Adrenal gland (tissue), 12 donors: ENCODE results near the gene MBD3L4. TPM values are rescaled to one million over a fixed set of nuclear protein-coding genes. Genes with fewer than 3 reads are reported as not detected.

Source experiments
- DNase-seq, 7 donors: peaks; one replicate each; pipeline ENCODE4 v3.0.0-alpha.2; 2019 to 2020
- H3K27ac ChIP-seq, 5 donors: fragments of 200-600 bp; sonication (generic) in 4 of 5; 1 replicate in 3 of 5; 2 replicates in 2 of 5; pipeline versions ENCODE4 v1.5.1 to v1.8.0; 2016 to 2020; ENCODE audit warnings: mild to moderate bottlenecking in 1 of 5
- H3K27me3 ChIP-seq: fragments of 200-600 bp; 2 replicates; pipeline ENCODE4 v1.8.0; 2021
- H3K36me3 ChIP-seq, 2 donors: fragments of 200-600 bp; replicated peaks in 1 of 2; 1 replicate in 1 of 2; 2 replicates in 1 of 2; pipeline versions ENCODE4 v1.5.1 to v1.8.0; 2018 to 2022
- H3K4me1 ChIP-seq, 2 donors: fragments of 200-600 bp; replicated peaks in 1 of 2; 1 replicate in 1 of 2; 2 replicates in 1 of 2; pipeline versions ENCODE4 v1.5.1 to v1.8.0; 2018 to 2021
- H3K4me3 ChIP-seq, 4 donors: fragments of 200-600 bp; sonication (generic) in 3 of 4; one replicate each; pipeline ENCODE4 v1.5.1; 2016 to 2018
- H3K9me3 ChIP-seq, 3 donors: fragments of 200-600 bp; sonication (generic) in 1 of 3; replicated peaks in 1 of 3; 1 replicate in 2 of 3; 2 replicates in 1 of 3; pipeline versions ENCODE4 v1.5.1 to v1.8.0; 2016 to 2021
- POLR2A ChIP-seq, 2 donors: fragments of 450-650 bp; IDR thresholded peaks; one replicate each; pipeline ENCODE4 v1.6.1; 2017; ENCODE audit warnings: antibody characterized with exemption in 2 of 2, mild to moderate bottlenecking in 2 of 2, moderate library complexity in 1 of 2
- WGBS, 4 donors: extraction: QIAGEN DNeasy Blood & Tissue Kit in 2 of 4; methylation state at CpG; one replicate each; pipeline versions ENCODE4 v1.1.5 to v1.1.7; 2013 to 2017; 5-methylcytosine and 5-hydroxymethylcytosine counted together
- intact Hi-C, 2 donors: fragments of 100-400 bp; cut with DNase I; formaldehyde crosslinking; loops; one replicate each; pipeline versions ENCODE4 v1.14.1 to v1.15.0; 2022 to 2023
- polyA plus RNA-seq, 3 donors: library from polyadenylated mRNA; stranded (reverse); fragments of 200-250 nt in 2 of 3; fragments of 350-450 nt in 1 of 3; fragmentation: Illumina TruSeq in 1 of 3; extraction: RNeasy Lipid Tissue Mini Kit (QIAGEN cat#74804) in 1 of 3; gene quantifications; one replicate each; pipeline ENCODE4 v1.2.3, GENCODE V29; 2013 to 2014
- total RNA-seq, 9 donors: library from RNA; depleted of rRNA in 4 of 9; stranded (reverse); fragments of >200 nt in 4 of 9; fragments of 120-200 nt in 1 of 9; fragmentation: NEBNext Ultra II Directional in 1 of 9; extraction: Animal tissue kit (Norgen Biotek cat#: 25700) in 1 of 9; gene quantifications; one replicate each; pipeline versions ENCODE4 v1.1.0 to v1.2.4, GENCODE V29; 2013 to 2023
- TF ChIP-seq, protein P1 (sequence below), 6 experiments: fragments of 450-650 bp in 4 of 6; fragments of 200-600 bp in 2 of 6; sonication (generic) in 1 of 6; IDR thresholded peaks; 1 replicate in 5 of 6; 2 replicates in 1 of 6; pipeline versions ENCODE4 v1.5.1 to v1.8.0; 2016 to 2021; ENCODE audit warnings: antibody characterized with exemption in 6 of 6, mild to moderate bottlenecking in 2 of 6, moderate library complexity in 1 of 6
- donor health status: healthy with polysubstance abuse.
- donor health status: Bipolar disorder and iron deficiency.
- donor health status: DM: yes; HTN: yes; CAD: no.
- donor health status: DM: no; HTN: no; CAD: no.
- donor health status: DM: no; HTN: no; CAD: no.
- donor health status: DM: yes; HTN: yes; CAD: no.

Gene MBD3L4
- total and polyA plus RNA-seq, 12 donors: not detected

DNA sequence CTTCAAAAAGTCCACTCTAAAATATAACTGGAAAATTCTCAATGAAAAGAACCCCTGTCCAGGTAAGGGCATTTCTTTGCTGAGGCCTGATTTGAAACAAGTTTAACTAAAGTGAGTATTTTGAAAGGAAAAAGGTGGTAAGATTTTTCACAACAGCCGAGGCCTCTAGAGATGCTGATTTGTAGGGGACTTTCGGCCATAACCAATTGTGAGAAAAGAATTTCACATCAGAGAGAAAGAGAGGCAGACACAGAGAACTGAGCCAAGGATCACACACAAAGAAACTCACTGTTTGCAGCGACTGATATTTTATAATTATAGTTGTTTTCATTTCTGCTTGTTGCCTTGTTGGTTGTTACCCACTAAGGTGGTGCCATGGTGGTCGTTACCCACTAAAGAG, 43.2 kb downstream of the MBD3L4 start:
- Histone ChIP-seq H3K36me3 (no peaks in the 10 kb centered on the region), H3K4me1 (no peaks in the 10 kb centered on the region), H3K27me3 (no peaks in the 10 kb centered on the region), H3K27ac (no peak overlapping the region), H3K9me3 (no peaks in the 10 kb centered on the region), H3K4me3 (no peak overlapping the region)
- intact Hi-C loops: no loop called here
- 53 to 70% (median 58%) methylated on average over 4 of the region's 4 CpGs for WGBS, 4 donors
- DNase-seq: no peak
- TF ChIP-seq, protein P1, sequence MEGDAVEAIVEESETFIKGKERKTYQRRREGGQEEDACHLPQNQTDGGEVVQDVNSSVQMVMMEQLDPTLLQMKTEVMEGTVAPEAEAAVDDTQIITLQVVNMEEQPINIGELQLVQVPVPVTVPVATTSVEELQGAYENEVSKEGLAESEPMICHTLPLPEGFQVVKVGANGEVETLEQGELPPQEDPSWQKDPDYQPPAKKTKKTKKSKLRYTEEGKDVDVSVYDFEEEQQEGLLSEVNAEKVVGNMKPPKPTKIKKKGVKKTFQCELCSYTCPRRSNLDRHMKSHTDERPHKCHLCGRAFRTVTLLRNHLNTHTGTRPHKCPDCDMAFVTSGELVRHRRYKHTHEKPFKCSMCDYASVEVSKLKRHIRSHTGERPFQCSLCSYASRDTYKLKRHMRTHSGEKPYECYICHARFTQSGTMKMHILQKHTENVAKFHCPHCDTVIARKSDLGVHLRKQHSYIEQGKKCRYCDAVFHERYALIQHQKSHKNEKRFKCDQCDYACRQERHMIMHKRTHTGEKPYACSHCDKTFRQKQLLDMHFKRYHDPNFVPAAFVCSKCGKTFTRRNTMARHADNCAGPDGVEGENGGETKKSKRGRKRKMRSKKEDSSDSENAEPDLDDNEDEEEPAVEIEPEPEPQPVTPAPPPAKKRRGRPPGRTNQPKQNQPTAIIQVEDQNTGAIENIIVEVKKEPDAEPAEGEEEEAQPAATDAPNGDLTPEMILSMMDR (IDR thresholded peaks at IDR 0.05): no peak
- no peak for TF ChIP-seq POLR2A (IDR thresholded peaks at IDR 0.05)

DNA sequence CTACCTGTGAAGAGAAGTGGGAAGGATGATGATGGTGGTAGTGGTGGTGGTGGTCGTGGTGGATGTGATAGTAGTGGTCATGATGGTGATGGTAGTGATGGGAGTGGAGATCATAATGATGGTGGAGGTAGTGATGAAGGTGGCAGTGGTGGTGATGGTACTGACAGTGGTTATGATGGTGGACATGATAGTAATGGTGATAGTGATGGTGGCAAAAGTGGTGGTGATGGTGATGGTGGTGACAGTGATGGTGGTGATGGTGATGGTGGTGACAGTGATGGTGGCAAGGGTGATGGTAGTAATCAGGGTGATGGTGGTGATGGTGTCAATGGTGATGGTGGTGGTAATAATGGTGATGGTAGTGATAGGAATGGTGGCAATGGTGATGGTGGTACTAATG, 44.9 kb downstream of the MBD3L4 start:
- WGBS, 4 donors: 68 to 86% (median 73%) methylated on average over 1 of the region's 1 CpG
- Histone ChIP-seq H3K27ac (no peak overlapping the region), H3K27me3 (no peaks in the 10 kb centered on the region), H3K9me3 (no peaks in the 10 kb centered on the region), H3K4me3 (no peak overlapping the region), H3K4me1 (no peaks in the 10 kb centered on the region), H3K36me3 (no peaks in the 10 kb centered on the region)
- no peak for DNase-seq
- TF ChIP-seq, protein P1 (IDR thresholded peaks at IDR 0.05): no peak
- no peak for TF ChIP-seq POLR2A (IDR thresholded peaks at IDR 0.05)
- intact Hi-C loops: no loop called here

GRCh38 chr19:6988257-6988656, 51.7 kb downstream of the MBD3L4 start:
- intact Hi-C loops: no loop called here
- no peaks in the 10 kb centered on the region for H3K27me3 ChIP-seq

GRCh38 chr19:6987850-6988249, 52.1 kb downstream of the MBD3L4 start:
- no peaks in the 10 kb centered on the region for H3K27me3 ChIP-seq
- TF ChIP-seq, protein P1 (IDR thresholded peaks at IDR 0.05): no peak
- TF ChIP-seq POLR2A (IDR thresholded peaks at IDR 0.05): no peak
- H3K4me3 ChIP-seq: no peak overlapping the region
- 41 to 51% (median 46%) methylated on average over 4 of the region's 4 CpGs for WGBS, 4 donors
- no peaks in the 10 kb centered on the region for H3K4me1 ChIP-seq
- intact Hi-C loops: no loop called here
- DNase-seq: no peak
- H3K27ac ChIP-seq: no peak overlapping the region
- peaks cover 0 to 4% (median 0%) of the 10 kb centered on the region in 3 donors for H3K9me3 ChIP-seq
- H3K36me3 ChIP-seq: no peaks in the 10 kb centered on the region

More at GRCh38 chr19:6988257-6988656, 51.7 kb downstream of the MBD3L4 start:
- peaks cover 0 to 4% (median 0%) of the 10 kb centered on the region in 3 donors for H3K9me3 ChIP-seq
- H3K4me1 ChIP-seq: no peaks in the 10 kb centered on the region
- TF ChIP-seq POLR2A (IDR thresholded peaks at IDR 0.05): no peak
- TF ChIP-seq, protein P1 (IDR thresholded peaks at IDR 0.05): no peak
- 23 to 38% (median 34%) methylated on average over 2 to 3 of the region's 3 CpGs for WGBS, 4 donors
- H3K27ac ChIP-seq: no peak overlapping the region
- H3K36me3 ChIP-seq: no peaks in the 10 kb centered on the region
- no peak for DNase-seq
- H3K4me3 ChIP-seq: no peak overlapping the region

Other genes with a start within 250 kb of the MBD3L4 start
- gene ADGRE1, start 152.6 kb downstream of the MBD3L4 start, total RNA-seq: 1 to 10 TPM in 2 of 9 donors, under 1 TPM in 6, not detected in 1; 0.11 to 1.2 (median 0.49) TPM
- under 1 TPM; 0.07 to 0.26 (median 0.16) TPM for gene ADGRE1, start 152.6 kb downstream of the MBD3L4 start, polyA plus RNA-seq
- not detected for gene MBD3L2B, start 18.7 kb downstream of the MBD3L4 start, total RNA-seq
- gene MBD3L2B, start 18.7 kb downstream of the MBD3L4 start, polyA plus RNA-seq: not detected
- gene MBD3L5, start 9.6 kb downstream of the MBD3L4 start, total RNA-seq: not detected
- not detected for gene MBD3L5, start 9.6 kb downstream of the MBD3L4 start, polyA plus RNA-seq
- not detected for gene MBD3L2, start 9.1 kb upstream of the MBD3L4 start, total RNA-seq
- not detected for gene MBD3L2, start 9.1 kb upstream of the MBD3L4 start, polyA plus RNA-seq
- not detected for gene MBD3L3, start 18.5 kb upstream of the MBD3L4 start, total RNA-seq
- not detected for gene MBD3L3, start 18.5 kb upstream of the MBD3L4 start, polyA plus RNA-seq
- 10 to 100 TPM in 4 of 9 donors, 1 to 10 TPM in 5; 7.7 to 13.7 (median 9.2) TPM for gene ZNF557, start 29.5 kb upstream of the MBD3L4 start, total RNA-seq
- 1 to 10 TPM; 2.2 to 4.7 (median 4.3) TPM for gene ZNF557, start 29.5 kb upstream of the MBD3L4 start, polyA plus RNA-seq